ENCODE measurements around the gene EMC10.

EMC10 gene

GRCh38 chr19:50482271-50482855 lies 6.1 kb downstream of the EMC10 start:
- H3K27ac ChIP-seq (ENCODE audit: poor library complexity, severe bottlenecking), result no peak overlapping the region
- no peak overlapping the region for H3K4me3 ChIP-seq (ENCODE audit: severe bottlenecking)
- no peaks in the 10 kb centered on the region for H3K4me1 ChIP-seq (ENCODE audit: insufficient read depth, poor library complexity, severe bottlenecking)
- H3K9me3 ChIP-seq (ENCODE audit: severe bottlenecking), result no peaks in the 10 kb centered on the region
- no peak for DNase-seq (ENCODE audit: low spot score)
- peaks cover 14% of the 10 kb centered on the region for H3K36me3 ChIP-seq (ENCODE audit: low read depth)
- H3K27me3 ChIP-seq (ENCODE audit: insufficient read depth, poor library complexity, severe bottlenecking), result peaks cover 4% of the 10 kb centered on the region
- ATAC-seq (ENCODE audit: low read depth), result no peak
- TF ChIP-seq CTCF (IDR thresholded peaks at IDR 0.05; ENCODE audit: poor library complexity, severe bottlenecking), result no peak

GRCh38 chr19:50482916-50483315 lies 6.6 kb downstream of the EMC10 start:
- peaks cover 5% of the 10 kb centered on the region for H3K27me3 ChIP-seq (ENCODE audit: insufficient read depth, poor library complexity, severe bottlenecking)
- ATAC-seq (ENCODE audit: low read depth) (no peak), DNase-seq (ENCODE audit: low spot score) (no peak)
- no peaks in the 10 kb centered on the region for H3K4me1 ChIP-seq (ENCODE audit: insufficient read depth, poor library complexity, severe bottlenecking)
- H3K4me3 ChIP-seq (ENCODE audit: severe bottlenecking), result no peak overlapping the region
- no peaks in the 10 kb centered on the region for H3K9me3 ChIP-seq (ENCODE audit: severe bottlenecking)
- no peak for TF ChIP-seq CTCF (IDR thresholded peaks at IDR 0.05; ENCODE audit: poor library complexity, severe bottlenecking)
- H3K36me3 ChIP-seq (ENCODE audit: low read depth), result peaks cover 14% of the 10 kb centered on the region
- no peak overlapping the region for H3K27ac ChIP-seq (ENCODE audit: poor library complexity, severe bottlenecking)

GRCh38 chr19:50485284-50485955 lies 9.1 kb downstream of the EMC10 start:
- Histone ChIP-seq H3K4me1 (ENCODE audit: insufficient read depth, poor library complexity, severe bottlenecking) (no peaks in the 10 kb centered on the region), H3K36me3 (ENCODE audit: low read depth) (no peaks in the 10 kb centered on the region), H3K4me3 (ENCODE audit: severe bottlenecking) (no peak overlapping the region), H3K9me3 (ENCODE audit: severe bottlenecking) (no peaks in the 10 kb centered on the region), H3K27me3 (ENCODE audit: insufficient read depth, poor library complexity, severe bottlenecking) (peaks cover 14% of the 10 kb centered on the region), H3K27ac (ENCODE audit: poor library complexity, severe bottlenecking) (no peak overlapping the region)
- ATAC-seq (ENCODE audit: low read depth) (no peak), DNase-seq (ENCODE audit: low spot score) (no peak)
- no peak for TF ChIP-seq CTCF (IDR thresholded peaks at IDR 0.05; ENCODE audit: poor library complexity, severe bottlenecking)

- peak; percentile 39 for TF ChIP-seq CTCF (IDR thresholded peaks at IDR 0.05; ENCODE audit: poor library complexity, severe bottlenecking)
- DNase-seq (ENCODE audit: low spot score), result no peak
Measured at GRCh38 chr19:50486823-50487515, 10.7 kb downstream of the EMC10 start.

More at GRCh38 chr19:50486823-50487515, 10.7 kb downstream of the EMC10 start:
- no peak overlapping the region for H3K4me3 ChIP-seq (ENCODE audit: severe bottlenecking)
- no peak for ATAC-seq (ENCODE audit: low read depth)
- no peak overlapping the region for H3K27ac ChIP-seq (ENCODE audit: poor library complexity, severe bottlenecking)
- H3K4me1 ChIP-seq (ENCODE audit: insufficient read depth, poor library complexity, severe bottlenecking), result no peaks in the 10 kb centered on the region
- no peaks in the 10 kb centered on the region for H3K36me3 ChIP-seq (ENCODE audit: low read depth)
- H3K9me3 ChIP-seq (ENCODE audit: severe bottlenecking), result no peaks in the 10 kb centered on the region
- peaks cover 19% of the 10 kb centered on the region for H3K27me3 ChIP-seq (ENCODE audit: insufficient read depth, poor library complexity, severe bottlenecking)

Data from RWPE2 (cell line).